ENCODE measurements around the gene EIF4A3. TPM values are rescaled to one million over a fixed set of nuclear protein-coding genes. Genes with fewer than 3 reads are reported as not detected.
A peak's percentile ranks its signal among the peaks of the same experiment; 100 is the strongest.
"Not testable (repeated sequence)": the region's sequence is repeated elsewhere in the genome, so short reads cannot be mapped to it uniquely, and the experiment has no call there.

EIF4A3 gene
- total and polyA plus RNA-seq, 9 of the 15 experiments (the other 6 are each of a cell fraction or from before 2014, with no cell fraction given), result 62.7 to 171 (median 127) TPM

DNA sequence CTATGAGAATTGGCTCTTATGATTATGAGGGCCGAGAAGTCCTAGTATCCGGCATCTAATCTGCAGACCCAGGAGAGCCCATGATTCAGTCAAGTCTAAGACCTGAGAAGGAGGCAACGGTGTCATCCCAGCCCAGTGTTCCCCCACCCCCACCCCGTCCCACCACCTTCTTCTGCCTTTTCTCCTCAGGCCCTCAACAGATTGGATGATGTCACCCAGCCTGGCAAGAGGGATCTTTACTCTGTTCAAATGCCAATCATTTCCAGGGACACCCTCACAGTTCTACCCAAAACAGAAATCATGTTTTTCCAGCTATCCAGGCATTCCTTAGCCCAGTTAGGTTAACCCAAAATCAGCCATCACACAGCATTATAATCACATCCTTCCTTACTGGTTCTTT is 55.6 kb downstream of the EIF4A3 start (continued):
- TF ChIP-seq, protein P1, sequence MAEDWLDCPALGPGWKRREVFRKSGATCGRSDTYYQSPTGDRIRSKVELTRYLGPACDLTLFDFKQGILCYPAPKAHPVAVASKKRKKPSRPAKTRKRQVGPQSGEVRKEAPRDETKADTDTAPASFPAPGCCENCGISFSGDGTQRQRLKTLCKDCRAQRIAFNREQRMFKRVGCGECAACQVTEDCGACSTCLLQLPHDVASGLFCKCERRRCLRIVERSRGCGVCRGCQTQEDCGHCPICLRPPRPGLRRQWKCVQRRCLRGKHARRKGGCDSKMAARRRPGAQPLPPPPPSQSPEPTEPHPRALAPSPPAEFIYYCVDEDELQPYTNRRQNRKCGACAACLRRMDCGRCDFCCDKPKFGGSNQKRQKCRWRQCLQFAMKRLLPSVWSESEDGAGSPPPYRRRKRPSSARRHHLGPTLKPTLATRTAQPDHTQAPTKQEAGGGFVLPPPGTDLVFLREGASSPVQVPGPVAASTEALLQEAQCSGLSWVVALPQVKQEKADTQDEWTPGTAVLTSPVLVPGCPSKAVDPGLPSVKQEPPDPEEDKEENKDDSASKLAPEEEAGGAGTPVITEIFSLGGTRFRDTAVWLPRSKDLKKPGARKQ (CRISPR knock-in tag; IDR thresholded peaks at IDR 0.05), result no peak
- TF ChIP-seq SRF (CRISPR knock-in tag; IDR thresholded peaks at IDR 0.05) (no peak), ZNF175 (CRISPR knock-in tag; IDR thresholded peaks at IDR 0.05; ENCODE audit: low read depth) (no peak)

DNA sequence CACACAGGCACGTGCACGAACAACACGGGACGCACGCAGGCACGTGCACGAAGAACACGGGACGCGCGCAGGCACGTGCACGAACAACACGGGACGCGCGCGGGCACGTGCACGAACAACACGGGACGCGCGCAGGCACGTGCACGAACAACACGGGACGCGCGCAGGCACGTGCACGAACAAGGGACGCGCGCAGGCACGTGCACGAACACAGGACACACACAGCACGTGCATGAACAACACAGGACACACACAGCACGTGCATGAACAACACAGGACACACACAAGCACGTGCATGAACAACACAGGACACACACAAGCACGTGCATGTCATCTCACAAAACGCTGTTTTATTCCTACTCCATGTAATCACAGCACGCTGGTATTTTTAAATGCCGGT is 56.8 kb downstream of the EIF4A3 start:
- H3K9me3 ChIP-seq (replicated peaks; ENCODE audit: control insufficient read depth, insufficient read depth, low read depth, low read length); H4K20me1 ChIP-seq (replicated peaks; ENCODE audit: control insufficient read depth, insufficient read depth, low read length); H3K27ac ChIP-seq (ENCODE audit: extremely low read depth, low read depth, low read length); H3K4me2 ChIP-seq (ENCODE audit: insufficient read depth, low read length); in situ Hi-C loops (cut with MboI); H3K9ac ChIP-seq (ENCODE audit: insufficient read depth in 1 of 2, low read depth in 2 of 2, low read length in 2 of 2); BruUV-seq (replicated peaks); H3K9me1 ChIP-seq (ENCODE audit: control insufficient read depth, insufficient read depth, low read length); H3K36me3 ChIP-seq (ENCODE audit: control insufficient read depth, insufficient read depth, low read length); intact Hi-C loops (cut with micrococcal nuclease); H3K4me3 ChIP-seq; DNase-seq (ENCODE audit: extremely low read depth in 1 of 4, low spot score in 3 of 4); ATAC-seq; H2AFZ ChIP-seq (ENCODE audit: low read depth, low read length); H3K79me2 ChIP-seq (ENCODE audit: control insufficient read depth, insufficient read depth, low read length); FAIRE-seq; POLR2A ChIA-PET: not testable (repeated sequence)
- CTCF ChIA-PET (ENCODE audit: low intra/inter-chr PET ratio), result interaction anchor here (0.6 kb wide), 1 partner anchor 11 kb away, joined by 4 read pairs; the partner anchor contains the start of gene GAA
- H3K4me1 ChIP-seq (replicated peaks in 1 of 2; ENCODE audit: control insufficient read depth in 2 of 2, insufficient read depth in 2 of 2, low read length in 2 of 2), result peaks cover 0 to 11% of the 10 kb centered on the region in 2 experiments; a peak in 2 of 5 replicates
- 21% methylated on average over 30 of the region's 44 CpGs for WGBS (ENCODE audit: insufficient coverage, low coverage, missing lambda C conversion rate)
- peaks cover 36 to 70% of the 10 kb centered on the region in 2 experiments for H3K27me3 ChIP-seq (ENCODE audit: control insufficient read depth in 2 of 2, insufficient read depth in 2 of 2, low read length in 2 of 2)
- TF ChIP-seq, protein P2, sequence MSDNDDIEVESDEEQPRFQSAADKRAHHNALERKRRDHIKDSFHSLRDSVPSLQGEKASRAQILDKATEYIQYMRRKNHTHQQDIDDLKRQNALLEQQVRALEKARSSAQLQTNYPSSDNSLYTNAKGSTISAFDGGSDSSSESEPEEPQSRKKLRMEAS (CRISPR knock-in tag; IDR thresholded peaks at IDR 0.05), result peak; percentile 59; the same call in 1 of the 2 replicates
- peak; percentile 87 for TF ChIP-seq BHLHE40 (IDR thresholded peaks at IDR 0.05; ENCODE audit: low read length)
